Measurements from ENCODE around the gene ARHGEF16. TPM values are rescaled to one million over a fixed set of nuclear protein-coding genes. Genes with fewer than 3 reads are reported as not detected.

ARHGEF16 gene
- total RNA-seq, 1 donor: 0.18 TPM

- no peak for DNase-seq (ENCODE audit: low read depth)
- H3K4me3 ChIP-seq (ENCODE audit: low read depth, low read length): no peak overlapping the region
- TF ChIP-seq CTCF (IDR thresholded peaks at IDR 0.05; ENCODE audit: insufficient read depth, low read length): no peak
Measured at GRCh38 chr1:3451994-3452865, 2.2 kb upstream of the ARHGEF16 start.

- no peak overlapping the region for H3K4me3 ChIP-seq (ENCODE audit: low read depth, low read length)
- DNase-seq (ENCODE audit: low read depth): no peak
- no peak for TF ChIP-seq CTCF (IDR thresholded peaks at IDR 0.05; ENCODE audit: insufficient read depth, low read length)
Measured at GRCh38 chr1:3452866-3453175, 1.6 kb upstream of the ARHGEF16 start.

- peak; percentile 97 for TF ChIP-seq CTCF (IDR thresholded peaks at IDR 0.05; ENCODE audit: insufficient read depth, low read length)
- H3K4me3 ChIP-seq (ENCODE audit: low read depth, low read length): no peak overlapping the region
- DNase-seq (ENCODE audit: low read depth): peak; percentile 61
Measured at GRCh38 chr1:3453203-3453761, 1.2 kb upstream of the ARHGEF16 start.

- DNase-seq (ENCODE audit: low read depth): no peak
- H3K4me3 ChIP-seq (ENCODE audit: low read depth, low read length): no peak overlapping the region
- no peak for TF ChIP-seq CTCF (IDR thresholded peaks at IDR 0.05; ENCODE audit: insufficient read depth, low read length)
Measured at GRCh38 chr1:3454811-3455618, 550 bp downstream of the ARHGEF16 start.

GRCh38 chr1:3455670-3456448 lies 1.4 kb downstream of the ARHGEF16 start:
- TF ChIP-seq CTCF (IDR thresholded peaks at IDR 0.05; ENCODE audit: insufficient read depth, low read length): no peak
- H3K4me3 ChIP-seq (ENCODE audit: low read depth, low read length): no peak overlapping the region
- DNase-seq (ENCODE audit: low read depth): no peak

DNA sequence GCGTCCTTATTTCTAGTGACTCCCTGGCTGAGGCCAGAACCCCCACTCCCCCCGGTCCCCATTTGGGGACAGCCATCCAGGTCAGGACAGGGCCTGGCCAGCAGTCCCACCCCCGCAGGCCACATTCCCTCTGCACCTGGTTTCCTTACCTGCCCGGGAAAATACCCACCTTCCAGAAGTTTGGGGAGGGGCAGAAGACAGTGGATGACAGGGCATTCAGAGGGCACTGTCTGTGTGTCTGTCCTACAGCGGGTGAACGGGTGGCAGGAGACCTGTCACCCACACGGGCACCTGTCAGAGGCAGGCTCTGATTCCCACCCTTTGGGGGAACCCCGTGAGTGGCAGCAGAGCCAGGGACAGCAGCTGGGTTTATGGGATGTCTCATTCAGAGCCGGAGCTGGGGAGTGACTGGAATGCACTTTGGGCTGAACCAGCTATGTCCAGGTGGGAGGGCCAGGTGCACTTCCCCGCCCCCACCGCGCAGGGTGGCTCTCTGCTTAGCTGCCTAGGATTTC lies 2.0 kb downstream of the ARHGEF16 start:
- TF ChIP-seq CTCF (IDR thresholded peaks at IDR 0.05; ENCODE audit: insufficient read depth, low read length): no peak
- no peak overlapping the region for H3K4me3 ChIP-seq (ENCODE audit: low read depth, low read length)
- no peak for DNase-seq (ENCODE audit: low read depth)

Measured in fibroblast of the aortic adventitia (primary cell).